K562 (cell line): ENCODE results near the gene PIK3C2G.

Source experiments
- HEY1 ChIP-seq: fragments of 250-450 bp; sonication (Bioruptor Pico); IDR thresholded peaks from 2 replicates; pipeline ENCODE4 v1.5.0; 2020; ENCODE audit warnings: mild to moderate bottlenecking, moderate library complexity, borderline replicate concordance
- KLF6 ChIP-seq: fragments of 250-450 bp; sonication (Bioruptor Pico); IDR thresholded peaks from 2 replicates; pipeline ENCODE4 v1.4.0; 2020; ENCODE audit warnings: mild to moderate bottlenecking, moderate library complexity, borderline replicate concordance
- MAZ ChIP-seq, 2 experiments: fragments of 450-650 bp in 1 of 2; sonication (generic) in 1 of 2; formaldehyde crosslinking; IDR thresholded peaks in 1 of 2; conservative IDR thresholded peaks in 1 of 2; 2 replicates each; pipeline versions ENCODE4 v1.4.0 to v1.5.0; 2020; ENCODE audit warnings: mild to moderate bottlenecking in 1 of 2, missing genetic modification reagents in 1 of 2
- SPI1 ChIP-seq: IDR thresholded peaks from 2 replicates; pipeline ENCODE4 v1.6.1; 2011; ENCODE audit warnings: low read depth, low read length, control low read depth, borderline replicate concordance
- TF ChIP-seq, protein P1 (sequence below), 3 experiments: IDR thresholded peaks in 2 of 3; conservative IDR thresholded peaks in 1 of 3; 2 replicates each; pipeline ENCODE4 v1.5.1; 2011 to 2012; ENCODE audit warnings: low read length in 3 of 3, mild to moderate bottlenecking in 3 of 3, control low read depth in 2 of 3, improper control_type of control experiment in 1 of 3, inconsistent platforms in 1 of 3, low read depth in 1 of 3, mixed read lengths in 1 of 3, moderate library complexity in 1 of 3; ENCODE audit not compliant: insufficient read depth in 2 of 3

GRCh38 chr12:18250313-18250916 is 10.9 kb upstream of the PIK3C2G start:
- TF ChIP-seq KLF6 (CRISPR knock-in tag) (no peak), HEY1 (CRISPR knock-in tag) (no peak), MAZ (CRISPR knock-in tag; conservative IDR thresholded peaks at IDR 0.05 in 1 of 2, IDR thresholded peaks at IDR 0.05 in 1 of 2) (no peak), SPI1 (no peak)
- TF ChIP-seq, protein P1, sequence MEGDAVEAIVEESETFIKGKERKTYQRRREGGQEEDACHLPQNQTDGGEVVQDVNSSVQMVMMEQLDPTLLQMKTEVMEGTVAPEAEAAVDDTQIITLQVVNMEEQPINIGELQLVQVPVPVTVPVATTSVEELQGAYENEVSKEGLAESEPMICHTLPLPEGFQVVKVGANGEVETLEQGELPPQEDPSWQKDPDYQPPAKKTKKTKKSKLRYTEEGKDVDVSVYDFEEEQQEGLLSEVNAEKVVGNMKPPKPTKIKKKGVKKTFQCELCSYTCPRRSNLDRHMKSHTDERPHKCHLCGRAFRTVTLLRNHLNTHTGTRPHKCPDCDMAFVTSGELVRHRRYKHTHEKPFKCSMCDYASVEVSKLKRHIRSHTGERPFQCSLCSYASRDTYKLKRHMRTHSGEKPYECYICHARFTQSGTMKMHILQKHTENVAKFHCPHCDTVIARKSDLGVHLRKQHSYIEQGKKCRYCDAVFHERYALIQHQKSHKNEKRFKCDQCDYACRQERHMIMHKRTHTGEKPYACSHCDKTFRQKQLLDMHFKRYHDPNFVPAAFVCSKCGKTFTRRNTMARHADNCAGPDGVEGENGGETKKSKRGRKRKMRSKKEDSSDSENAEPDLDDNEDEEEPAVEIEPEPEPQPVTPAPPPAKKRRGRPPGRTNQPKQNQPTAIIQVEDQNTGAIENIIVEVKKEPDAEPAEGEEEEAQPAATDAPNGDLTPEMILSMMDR (IDR thresholded peaks at IDR 0.05 in 2 of 3, conservative IDR thresholded peaks at IDR 0.05 in 1 of 3; ENCODE audit: insufficient read depth in 2 of 3, low read depth in 1 of 3, low read length in 3 of 3): peak; percentile 22 to 56 (median 36); a peak in 3 of 6 replicates
